Measurements from ENCODE around the gene KCNMA1.
"Not testable (repeated sequence)": the region's sequence is repeated elsewhere in the genome, so short reads cannot be mapped to it uniquely, and the experiment has no call there.

The KCNMA1 gene

DNA sequence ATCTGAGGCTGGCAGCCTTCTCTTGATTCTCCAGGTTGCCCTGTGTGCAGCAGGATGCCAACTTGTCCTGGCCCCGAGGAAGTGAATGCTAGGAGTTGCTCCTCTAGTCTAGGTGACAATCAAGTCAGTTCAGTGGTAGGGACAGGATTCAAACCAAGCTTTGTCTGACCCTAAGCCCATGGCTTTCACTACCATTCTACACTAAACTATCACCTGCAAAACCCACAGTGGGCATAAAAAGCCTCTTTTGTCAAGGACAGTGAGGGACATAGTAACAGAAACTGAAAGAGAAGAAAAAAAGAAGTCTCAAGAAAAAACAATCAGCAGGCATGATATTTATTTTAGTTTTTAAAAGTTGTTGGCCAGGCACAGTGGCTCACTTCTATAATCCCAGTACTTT, 33.5 kb downstream of the KCNMA1 start:
- no peak for DNase-seq (ENCODE audit: low spot score)

DNA sequence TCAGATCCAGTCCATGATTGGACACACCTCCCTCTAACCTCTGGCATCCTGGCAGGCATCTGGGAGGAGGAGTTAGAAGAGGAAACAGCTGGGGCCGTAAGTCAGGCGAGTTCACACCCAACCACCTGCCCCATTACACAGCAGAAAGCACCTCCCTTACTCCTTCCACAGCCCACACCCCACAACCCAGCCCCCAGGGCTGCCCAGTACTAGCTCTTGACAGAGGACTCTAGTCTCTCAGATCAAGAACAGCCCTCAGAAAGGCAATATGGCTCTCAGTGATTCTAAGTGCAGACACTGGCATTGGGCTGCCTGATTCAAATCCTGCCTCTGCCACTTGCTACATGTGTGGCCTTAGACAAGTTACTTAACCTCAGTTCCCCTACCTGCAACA, 34.1 kb downstream of the KCNMA1 start:
- no peak for DNase-seq (ENCODE audit: low spot score)

DNA sequence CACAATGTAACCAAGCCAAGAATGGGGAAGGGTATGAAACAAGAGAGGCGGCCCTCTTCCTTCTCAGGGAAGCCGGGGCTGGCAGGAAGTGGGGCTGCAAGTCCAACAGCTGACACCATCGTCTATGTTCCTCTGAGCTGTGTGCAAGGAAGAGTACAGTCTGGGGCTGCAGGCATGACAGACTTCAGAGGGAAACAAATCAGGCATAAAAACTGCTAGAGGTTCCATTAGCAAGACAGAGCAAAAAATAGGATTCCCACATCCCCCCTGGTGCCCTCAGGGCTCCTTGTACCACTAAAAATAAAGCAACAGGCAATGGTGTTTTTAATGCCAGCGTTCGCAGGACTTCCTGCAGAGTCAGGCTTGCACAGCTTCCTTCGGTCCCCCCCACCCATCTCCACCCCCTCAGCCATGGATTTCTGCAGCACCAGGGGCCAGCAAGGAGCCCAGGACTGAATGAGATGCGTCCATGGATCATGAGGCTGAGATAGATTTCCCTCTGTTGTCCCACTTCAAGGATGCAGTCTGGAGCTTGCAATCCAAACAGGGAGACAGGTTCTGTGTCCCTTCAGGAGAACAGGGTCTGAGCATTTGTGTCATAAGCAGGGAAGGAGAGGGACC, 34.6 kb downstream of the KCNMA1 start:
- DNase-seq (ENCODE audit: low spot score), result no peak

DNA sequence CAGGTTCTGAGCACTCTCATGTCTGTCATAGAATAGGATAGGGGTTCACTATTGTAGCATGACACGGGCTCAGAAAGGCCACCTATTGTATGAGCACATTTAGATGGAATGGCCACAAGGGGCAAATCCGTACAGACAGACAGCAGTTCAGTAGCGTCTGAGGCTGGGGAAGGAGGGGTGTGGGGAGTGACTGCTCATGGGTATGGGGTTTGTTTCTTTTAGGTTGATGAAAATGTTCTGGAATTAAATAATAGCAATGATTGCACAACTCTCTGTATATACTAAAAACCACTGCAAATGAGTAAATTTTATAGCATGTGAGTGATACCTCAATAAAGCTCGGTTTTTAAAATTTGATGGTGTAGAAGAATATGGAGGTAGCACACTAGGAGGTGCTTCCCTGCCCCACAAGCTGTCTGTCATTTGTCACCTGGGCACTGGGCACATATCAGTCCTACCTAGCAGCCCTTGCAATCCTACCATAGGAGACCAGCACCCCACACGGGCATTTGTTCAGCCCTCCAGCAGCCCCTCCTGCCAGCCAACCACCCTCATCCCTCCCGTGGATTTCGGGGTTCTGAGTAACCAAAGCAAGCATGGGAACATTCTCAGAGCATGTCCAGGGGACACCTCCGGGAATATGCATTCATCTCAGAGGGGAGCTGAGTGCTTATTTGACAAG, 35.2 kb downstream of the KCNMA1 start:
- DNase-seq (ENCODE audit: low spot score), result no peak

DNA sequence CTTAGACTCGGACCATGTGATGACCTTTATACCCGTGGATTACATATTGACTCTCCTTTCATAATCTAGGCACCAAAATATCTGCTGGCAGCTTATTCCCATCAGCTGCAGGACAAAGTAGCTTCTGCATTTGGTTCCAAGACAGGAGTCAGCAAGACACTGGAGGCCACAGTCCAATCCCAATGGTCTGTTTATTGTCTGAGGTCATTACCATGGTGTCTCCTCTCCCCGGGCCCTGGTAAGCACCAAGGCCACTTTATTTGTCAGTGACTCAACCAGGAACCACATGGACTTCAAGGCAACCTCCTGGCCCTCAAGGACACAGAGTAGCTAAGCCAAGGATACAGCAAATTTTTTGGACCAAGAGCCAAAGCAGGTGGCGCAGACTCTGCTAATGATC, 36.1 kb downstream of the KCNMA1 start:
- DNase-seq (ENCODE audit: low spot score), result no peak

DNA sequence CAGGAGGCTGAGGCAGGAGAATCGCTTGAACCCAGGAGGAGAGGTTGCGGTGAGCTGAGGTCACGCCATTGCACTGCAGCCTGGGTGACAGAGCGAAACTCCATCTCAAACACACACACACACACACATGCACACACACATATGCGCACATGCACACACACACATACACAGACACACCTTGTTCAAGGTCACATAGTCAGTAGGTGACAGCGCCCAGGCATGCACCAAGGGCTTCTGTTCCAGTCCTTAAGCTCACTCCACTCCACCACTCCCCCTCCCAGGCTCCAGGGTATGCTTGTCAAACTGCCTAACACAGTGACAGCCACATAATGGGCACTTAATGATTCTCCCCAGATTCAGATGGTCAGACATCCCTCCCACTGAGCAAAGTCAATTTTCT, 37.0 kb downstream of the KCNMA1 start:
- DNase-seq (ENCODE audit: low spot score), result no peak

DNA sequence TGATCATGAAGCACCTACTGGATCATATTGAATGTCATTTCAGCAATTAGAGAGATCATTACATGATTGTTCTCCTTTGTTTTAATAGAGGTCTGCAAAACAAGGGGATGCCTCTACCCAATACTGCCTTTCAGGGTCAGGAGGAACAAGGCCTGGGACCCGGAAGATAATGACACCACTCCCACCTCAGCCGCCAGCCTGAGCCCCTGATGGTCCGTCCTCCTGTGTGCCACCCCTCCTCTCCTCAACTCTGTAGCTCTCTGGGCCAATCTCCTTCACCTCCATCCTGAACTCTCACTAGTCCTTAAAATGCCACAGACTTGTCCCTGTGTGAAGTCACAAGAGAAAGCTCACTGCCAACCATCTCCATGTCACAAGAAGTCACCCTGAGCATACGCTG, 38.0 kb downstream of the KCNMA1 start:
- no peak for DNase-seq (ENCODE audit: low spot score)

DNA sequence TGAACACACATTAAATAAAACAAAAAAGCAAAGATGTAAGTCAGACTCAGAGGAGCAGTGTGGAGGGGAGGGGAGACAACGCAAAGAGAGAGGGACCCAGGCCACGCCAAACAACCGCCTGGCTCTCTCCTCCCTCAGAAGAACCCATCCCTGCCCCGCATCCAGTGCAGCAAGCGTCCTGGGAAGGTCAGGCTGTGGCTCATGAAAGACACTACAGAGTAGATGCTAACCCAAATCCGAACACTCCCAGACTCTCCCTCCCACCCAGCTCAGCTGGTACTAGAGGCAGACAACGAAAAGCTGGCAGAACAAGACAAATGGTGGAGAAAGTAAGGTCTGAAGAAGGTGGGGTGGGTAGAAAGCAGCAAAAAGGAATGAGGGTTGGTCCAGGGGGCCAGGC, 39.0 kb downstream of the KCNMA1 start:
- DNase-seq (ENCODE audit: low spot score), result no peak

DNA sequence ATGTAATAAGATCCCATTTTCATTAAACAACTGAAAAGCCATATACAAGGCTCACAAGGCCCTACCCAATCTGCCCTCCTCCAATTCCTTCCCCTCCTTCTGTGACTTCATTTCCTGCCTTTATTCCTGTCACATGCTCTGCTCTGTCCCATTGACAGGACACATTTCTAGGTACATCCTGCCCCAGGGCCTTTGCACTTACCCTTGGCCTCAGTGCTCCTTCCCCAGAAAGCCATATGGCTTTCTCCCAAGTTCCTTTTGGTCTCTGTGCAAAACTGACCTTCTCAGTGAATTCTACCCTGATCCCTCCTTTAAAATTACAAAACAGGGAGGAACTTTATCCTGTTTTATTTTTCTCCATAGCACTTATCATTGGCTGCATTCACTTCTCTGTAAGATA, 40.0 kb downstream of the KCNMA1 start:
- DNase-seq (ENCODE audit: low spot score), result no peak

DNA sequence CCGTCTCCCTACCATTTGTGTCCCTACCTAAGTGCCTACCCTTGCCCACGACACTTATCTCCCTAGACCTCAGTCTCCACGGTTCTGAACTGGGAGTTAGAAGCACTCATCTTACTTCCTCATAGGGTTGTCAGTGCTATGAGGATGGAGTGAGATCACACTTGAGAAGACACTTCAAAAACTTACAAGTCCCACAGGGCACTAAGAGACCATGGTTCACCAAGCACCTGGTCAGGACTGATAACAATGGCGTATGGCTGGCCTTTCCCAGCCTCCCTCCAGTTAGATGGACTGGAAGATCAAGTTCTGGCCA, 43.2 kb downstream of the KCNMA1 start:
- no peak for DNase-seq (ENCODE audit: low spot score)

DNA sequence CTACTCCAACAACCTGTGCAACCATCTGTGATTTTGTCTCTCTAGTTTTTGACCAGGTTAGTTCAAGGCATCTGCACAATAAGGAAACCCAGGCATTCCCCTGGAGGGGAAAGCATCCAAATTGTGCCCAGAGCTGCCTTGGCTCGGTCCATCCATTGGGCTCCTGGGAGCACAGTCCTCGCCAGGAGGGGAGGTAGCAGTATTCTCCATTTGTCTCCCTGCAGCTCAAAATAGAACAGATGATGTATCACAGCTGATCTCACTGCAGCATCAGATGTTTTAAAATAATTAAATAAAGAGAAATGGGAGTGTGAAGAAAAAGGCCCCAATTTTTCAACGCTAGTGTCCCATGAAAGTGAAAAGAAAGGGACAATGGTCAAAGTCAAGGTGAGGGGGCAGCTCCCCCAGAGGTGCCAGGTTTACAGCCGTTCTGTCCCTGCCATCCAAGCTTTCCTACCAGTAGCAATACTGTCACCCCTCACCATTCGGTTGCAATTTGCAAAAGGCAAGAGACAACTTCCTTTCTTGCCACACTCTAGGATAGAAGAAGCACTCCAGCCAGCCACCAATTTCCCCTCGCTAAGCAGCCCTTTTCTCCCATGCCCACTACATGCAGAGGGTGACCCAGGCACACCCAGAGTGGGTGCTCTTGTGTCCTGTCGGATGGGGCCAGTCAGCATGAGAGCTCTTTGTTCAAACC, 43.7 kb downstream of the KCNMA1 start:
- no peak for DNase-seq (ENCODE audit: low spot score)

DNA sequence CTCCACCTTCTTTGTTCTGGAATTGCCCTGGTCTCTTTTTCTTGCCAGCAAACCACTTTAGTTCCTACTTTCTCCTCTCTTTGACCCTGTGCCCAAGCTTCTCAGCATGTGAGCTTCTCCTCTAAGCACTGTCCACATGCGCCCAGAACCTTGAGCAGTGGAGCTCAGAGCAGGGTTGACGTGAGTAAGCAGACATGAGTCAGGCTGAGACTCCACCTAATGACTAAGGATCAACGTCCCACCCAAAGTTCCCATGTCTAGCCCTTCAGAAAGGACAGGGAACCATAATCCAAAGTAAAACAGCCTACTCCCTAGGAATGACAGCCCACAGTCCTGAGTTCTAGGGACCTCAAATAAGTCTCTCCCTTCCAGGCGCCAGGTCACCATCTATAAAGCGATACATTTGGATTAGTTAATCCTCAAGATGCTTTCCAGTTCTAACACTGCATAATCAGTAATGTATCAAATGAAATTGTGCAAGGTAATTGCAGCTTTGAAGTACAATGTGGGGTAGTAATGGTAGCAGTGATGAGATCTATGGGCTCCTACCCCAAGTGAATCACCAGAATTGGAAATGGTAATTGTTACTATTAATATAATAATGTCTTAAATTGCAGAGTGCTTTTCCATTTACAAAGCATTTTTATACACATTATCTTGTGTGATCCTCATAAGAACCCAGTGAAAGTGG, 44.5 kb downstream of the KCNMA1 start:
- DNase-seq (ENCODE audit: low spot score), result no peak

DNA sequence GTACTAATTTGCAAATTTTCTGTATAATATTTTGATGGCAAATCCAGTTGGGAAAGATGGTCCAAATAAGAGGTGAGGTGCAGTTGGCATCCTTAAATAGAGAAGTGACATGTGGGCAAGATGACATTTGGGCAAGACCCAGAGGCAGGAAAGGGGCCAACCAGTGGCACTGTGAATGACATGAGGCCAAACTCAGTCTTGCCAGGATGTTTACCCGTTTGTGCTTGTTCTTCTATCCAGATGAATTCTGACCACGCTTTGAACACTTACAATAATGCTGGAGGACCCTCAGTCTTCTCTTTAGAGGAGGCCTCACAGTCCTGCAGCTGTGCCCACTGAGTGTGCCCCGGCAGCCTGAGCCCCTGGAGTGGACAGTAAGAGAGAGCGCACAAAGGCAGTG, 45.1 kb downstream of the KCNMA1 start:
- no peak for DNase-seq (ENCODE audit: low spot score)

DNA sequence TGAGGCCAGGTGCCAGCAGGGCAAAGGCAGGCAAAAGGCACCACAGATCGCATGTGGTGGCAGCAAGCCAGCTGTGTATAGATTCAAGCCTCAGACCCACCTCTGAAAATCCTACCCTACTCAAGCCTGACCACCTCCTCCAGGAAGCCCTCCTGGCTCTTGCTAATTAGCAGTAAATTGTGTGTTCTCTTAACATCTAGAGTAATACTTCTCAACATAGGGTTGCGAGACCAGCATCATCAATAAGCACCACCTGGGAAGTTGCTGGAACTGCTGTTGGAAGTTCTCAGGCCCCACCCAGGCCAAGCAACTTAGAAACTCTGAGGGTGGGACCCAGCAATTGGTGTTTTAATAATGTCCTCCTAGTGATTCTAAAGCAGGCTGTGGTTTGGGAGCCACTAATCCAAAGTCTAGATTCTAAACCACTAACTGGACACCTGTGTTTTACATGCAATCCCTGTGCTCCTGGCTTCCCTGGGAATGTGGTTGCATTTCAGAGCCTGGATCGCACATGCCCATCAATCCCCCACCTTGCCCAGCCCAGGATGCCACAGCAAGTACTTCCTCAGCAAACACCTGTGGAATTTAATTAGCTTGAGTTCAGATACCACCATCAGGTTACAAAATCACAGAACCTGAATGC, 46.2 kb downstream of the KCNMA1 start:
- no peak for DNase-seq (ENCODE audit: low spot score)

DNA sequence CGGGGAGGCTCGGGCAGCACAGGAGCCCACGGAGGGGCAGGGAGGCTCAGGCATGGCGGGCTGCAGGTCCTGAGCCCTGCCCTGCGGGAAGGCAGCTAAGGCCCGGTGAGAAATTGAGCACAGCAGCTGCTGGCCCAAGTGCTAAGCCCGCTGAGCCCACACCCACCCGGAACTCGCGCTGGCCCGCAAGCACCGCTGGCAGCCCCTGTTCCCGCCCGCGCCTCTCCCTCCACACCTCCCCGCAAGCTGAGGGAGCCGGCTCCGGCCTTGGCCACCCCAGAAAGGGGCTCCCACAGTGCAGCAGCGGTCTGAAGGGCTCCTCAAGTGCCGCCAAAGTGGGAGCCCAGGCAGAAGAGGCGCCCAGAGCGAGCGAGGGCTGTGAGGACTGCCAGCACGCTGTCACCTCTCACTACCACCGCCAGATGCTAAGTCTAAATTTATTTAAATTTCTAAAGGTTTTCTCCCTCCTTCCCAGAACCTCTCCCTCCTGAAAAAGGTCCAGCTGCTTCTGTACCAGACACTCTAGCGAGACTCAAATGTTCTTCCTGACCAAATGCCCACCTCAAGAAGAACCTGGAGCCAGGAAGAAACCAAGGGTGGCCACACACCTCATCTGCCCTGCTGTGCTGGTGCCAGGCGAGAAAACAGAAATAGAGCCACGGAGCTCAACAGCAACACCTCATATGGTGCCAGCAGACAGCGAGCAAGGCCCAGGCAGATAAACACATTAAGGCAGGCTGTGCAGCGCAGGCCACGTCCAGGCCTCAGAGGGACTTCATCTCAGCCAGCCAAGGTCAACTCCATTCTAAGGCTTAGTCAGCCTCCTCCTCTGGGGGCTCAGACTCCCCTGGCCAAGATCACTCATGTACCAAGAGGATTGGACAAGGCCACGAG, 47.0 kb downstream of the KCNMA1 start:
- DNase-seq (ENCODE audit: low spot score), result no peak

DNA sequence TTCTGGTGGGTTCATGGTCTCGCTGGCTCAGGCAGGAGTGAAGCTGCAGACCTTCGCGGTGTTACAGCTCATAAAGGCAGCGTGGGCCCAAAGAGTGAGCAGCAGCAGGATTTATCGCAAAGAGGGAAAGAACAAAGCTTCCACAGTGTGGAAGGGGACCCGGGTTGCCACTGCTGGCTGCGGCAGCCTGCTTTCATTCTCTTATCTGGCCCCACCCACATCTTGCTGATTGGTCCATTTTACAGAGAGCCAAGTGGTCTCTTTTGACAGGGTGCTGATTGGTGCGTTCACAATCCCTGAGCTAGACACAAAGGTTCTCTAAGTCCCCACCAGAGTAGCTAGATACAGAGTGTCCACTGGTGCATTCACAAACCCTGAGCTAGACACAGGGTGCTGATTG, 47.9 kb downstream of the KCNMA1 start:
- not testable (repeated sequence) for DNase-seq (ENCODE audit: low spot score)

DNA sequence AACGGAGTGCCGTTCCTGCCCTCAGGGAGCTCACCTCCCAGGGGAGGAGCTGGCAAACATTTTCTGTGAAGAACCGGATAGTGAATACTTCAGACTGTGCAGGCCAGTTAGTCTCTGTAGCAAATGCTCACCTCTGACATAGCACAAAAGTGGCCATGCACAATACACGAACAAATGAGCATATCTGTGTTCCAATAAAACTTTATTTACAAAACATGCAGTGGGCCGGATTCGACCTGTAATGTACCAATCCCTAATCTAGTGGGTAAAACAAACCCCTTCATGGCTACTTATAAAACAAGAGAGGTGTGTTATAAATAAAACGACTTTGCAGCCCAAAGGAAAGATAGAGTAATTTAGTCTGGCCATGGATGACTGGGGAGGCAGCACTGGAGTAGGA, 48.7 kb downstream of the KCNMA1 start:
- DNase-seq (ENCODE audit: low spot score), result no peak

DNA sequence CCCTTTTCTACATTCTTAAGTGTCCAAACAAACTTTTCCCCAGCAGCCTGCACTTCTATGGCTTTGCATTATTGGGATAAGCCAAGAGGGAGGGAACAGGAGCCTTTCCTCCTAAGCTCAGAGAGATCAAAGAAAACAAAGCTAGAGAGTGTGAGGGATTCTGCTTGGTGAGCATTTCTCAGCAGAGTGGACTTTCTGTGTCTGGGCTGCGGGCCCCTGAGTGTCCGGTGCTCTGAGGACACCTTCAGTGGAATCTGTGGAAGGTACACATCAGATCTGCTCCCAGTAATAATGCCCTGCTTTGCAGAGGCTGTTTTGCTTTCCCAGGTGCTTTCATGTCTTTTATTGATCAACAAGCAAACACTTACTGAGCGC, 50.2 kb downstream of the KCNMA1 start:
- DNase-seq (ENCODE audit: low spot score), result no peak

DNA sequence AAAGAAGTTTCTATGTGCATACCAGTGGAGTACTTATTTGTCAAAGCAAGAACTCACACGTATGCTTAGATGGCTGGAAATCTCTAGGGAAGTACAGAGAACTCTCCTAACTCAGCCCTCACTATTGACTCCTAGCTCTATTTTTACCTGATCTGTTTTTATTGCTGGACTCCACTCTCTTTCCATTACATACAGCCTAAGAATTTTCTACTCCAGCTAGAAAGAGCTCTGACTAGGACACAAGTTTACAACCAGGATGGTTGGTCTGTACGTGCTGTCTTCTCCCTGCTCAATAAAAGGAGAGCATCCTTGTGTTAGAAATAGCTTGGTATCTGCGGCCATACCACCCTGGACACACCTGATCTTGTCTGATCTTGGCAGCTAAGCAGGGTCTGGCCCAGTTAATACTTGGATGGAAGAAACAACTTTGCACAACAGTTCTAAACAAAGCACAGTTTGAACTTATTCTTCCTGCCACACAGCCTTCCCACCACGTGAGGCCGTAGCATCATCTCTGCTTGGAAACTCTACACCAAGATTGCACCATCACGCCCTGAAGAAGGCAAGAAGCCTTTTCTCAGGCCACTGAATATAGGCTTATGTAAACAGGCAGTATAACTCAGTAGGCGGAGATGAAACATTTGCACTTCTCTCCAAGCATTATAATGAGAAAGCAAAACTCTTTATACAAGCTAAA, 50.7 kb downstream of the KCNMA1 start:
- DNase-seq (ENCODE audit: low spot score), result no peak

DNA sequence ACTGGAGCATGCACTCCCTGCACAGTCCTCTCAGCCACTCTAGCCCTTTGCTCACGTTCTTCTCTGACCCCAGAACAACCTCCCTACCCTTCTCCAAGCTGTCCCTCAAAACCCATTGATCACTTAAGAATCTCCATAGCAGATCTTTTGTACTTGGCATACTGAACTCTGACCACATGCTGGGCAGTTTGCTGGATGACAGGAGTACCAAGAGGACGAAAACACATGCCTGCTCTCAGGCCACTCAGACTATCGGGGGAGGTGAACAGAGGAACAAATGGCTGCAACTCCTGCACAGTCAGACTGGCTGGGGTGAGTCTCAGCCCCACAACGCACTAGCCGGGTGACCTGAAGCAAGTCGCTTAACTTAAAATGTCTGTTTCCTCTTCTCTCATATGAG, 52.7 kb downstream of the KCNMA1 start:
- no peak for DNase-seq (ENCODE audit: low spot score)

DNA sequence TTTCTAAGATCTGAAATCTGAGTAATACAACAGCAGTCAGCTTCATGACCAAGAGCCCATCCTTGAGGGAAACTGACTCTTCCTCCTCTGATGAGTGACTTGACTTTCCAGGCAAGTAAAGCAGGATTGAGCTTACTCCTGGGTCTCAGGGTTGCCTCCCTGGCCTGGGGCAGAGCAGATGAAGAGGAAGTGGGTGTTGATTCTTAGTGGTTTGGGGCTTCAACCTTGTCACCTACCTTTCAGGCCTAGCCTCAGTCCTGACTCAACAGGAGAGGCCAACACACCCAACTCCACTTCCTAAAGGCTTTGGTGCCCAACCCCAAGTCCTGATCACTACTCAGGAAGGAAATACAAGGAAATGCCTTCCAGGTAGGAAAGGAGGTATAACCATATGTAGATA, 54.1 kb downstream of the KCNMA1 start:
- DNase-seq (ENCODE audit: low spot score), result no peak

Data from CD4-positive, alpha-beta T cell treated with Interleukin-2 at 100 ng/mL for 4 hours (primary cell).